Stomach (tissue), 9 donors: Measurements from ENCODE around the gene GTF2A1L. TPM values are rescaled to one million over a fixed set of nuclear protein-coding genes. Genes with fewer than 3 reads are reported as not detected.
"Not testable (repeated sequence)": the region's sequence is repeated elsewhere in the genome, so short reads cannot be mapped to it uniquely, and the experiment has no call there.

ENCODE experiments used
- DNase-seq, 2 donors: peaks; one replicate each; pipeline versions ENCODE4 v3.0.0 to v3.0.0-alpha.2; 2013 to 2019
- H3K27ac ChIP-seq, 5 donors: fragments of 200-600 bp in 4 of 5; sonication (generic) in 4 of 5; one replicate each; pipeline ENCODE4 v1.5.1; 2013 to 2019; ENCODE audit warnings: mild to moderate bottlenecking in 1 of 5, moderate library complexity in 1 of 5
- H3K27me3 ChIP-seq, 3 donors: fragments of 200-600 bp; sonication (generic); one replicate each; pipeline ENCODE4 v1.5.1; 2017 to 2019; ENCODE audit warnings: mixed run types in 1 of 3
- H3K36me3 ChIP-seq, 4 donors: fragments of 200-600 bp; sonication (generic); 1 replicate in 3 of 4; 2 replicates in 1 of 4; pipeline ENCODE4 v1.5.1; 2016 to 2019
- H3K4me1 ChIP-seq, 4 donors: fragments of 200-600 bp; sonication (generic); one replicate each; pipeline ENCODE4 v1.5.1; 2016 to 2019
- H3K4me3 ChIP-seq, 4 donors: fragments of 200-600 bp; sonication (generic) in 3 of 4; one replicate each; pipeline ENCODE4 v1.5.1; 2016 to 2019; ENCODE audit warnings: mild to moderate bottlenecking in 1 of 4
- H3K9me3 ChIP-seq, 4 donors: fragments of 200-600 bp; sonication (generic); one replicate each; pipeline ENCODE4 v1.5.1; 2016 to 2019
- CTCF ChIP-seq, 7 experiments: fragments of 450-650 bp in 4 of 7; fragments of 200-600 bp in 3 of 7; sonication (generic) in 3 of 7; IDR thresholded peaks; one replicate each; pipeline ENCODE4 v1.5.1; 2016 to 2019; ENCODE audit warnings: antibody characterized with exemption in 7 of 7, control low read depth in 2 of 7, mild to moderate bottlenecking in 1 of 7
- EP300 ChIP-seq: sonication (generic); formaldehyde crosslinking; IDR thresholded peaks from one replicate; pipeline ENCODE4 v1.6.1; 2017; ENCODE audit warnings: antibody characterized with exemption
- POLR2A ChIP-seq, 4 donors: fragments of 450-650 bp; IDR thresholded peaks; one replicate each; pipeline ENCODE4 v1.6.1; 2016; ENCODE audit warnings: antibody characterized with exemption in 4 of 4, control low read depth in 2 of 4, mild to moderate bottlenecking in 1 of 4, moderate library complexity in 1 of 4
- POLR2AphosphoS5 ChIP-seq, 3 donors: sonication (generic); formaldehyde crosslinking; IDR thresholded peaks; one replicate each; pipeline ENCODE4 v1.6.1; 2016; ENCODE audit warnings: antibody characterized with exemption in 3 of 3
- WGBS, 5 donors: extraction: QIAGEN DNeasy Blood & Tissue Kit in 3 of 5; methylation state at CpG; one replicate each; pipeline versions ENCODE4 v1.1.5 to v1.1.7; 2013 to 2018; 5-methylcytosine and 5-hydroxymethylcytosine counted together
- intact Hi-C: fragments of 100-400 bp; cut with DNase I; formaldehyde crosslinking; loops from one replicate; pipeline ENCODE4 v1.15.1; 2023; ENCODE audit warnings: low total_unique reads
- polyA plus RNA-seq, 3 donors: library from polyadenylated mRNA; stranded (reverse); fragments of 200-250 nt; gene quantifications; one replicate each; pipeline ENCODE4 v1.2.3, GENCODE V29; 2013
- total RNA-seq, 5 donors: library from RNA; depleted of rRNA; stranded (reverse); fragments of >200 nt; gene quantifications; one replicate each; pipeline versions ENCODE4 v1.1.0 to v1.2.3, GENCODE V29; 2014 to 2016
- donor health status: healthy with polysubstance abuse.
- donor health status: Bipolar disorder and iron deficiency.
- donor health status: healthy.

Gene GTF2A1L
- total and polyA plus RNA-seq, 8 donors, result 1.8 to 306 (median 5.7) TPM; not detected in 2

- Histone ChIP-seq H3K36me3 (no peaks in the 10 kb centered on the region), H3K27me3 (no peaks in the 10 kb centered on the region), H3K4me1 (no peaks in the 10 kb centered on the region), H3K9me3 (no peaks in the 10 kb centered on the region), H3K27ac (no peak overlapping the region), H3K4me3 (no peak overlapping the region)
- TF ChIP-seq EP300 (no peak), CTCF (IDR thresholded peaks at IDR 0.05) (no peak), POLR2A (IDR thresholded peaks at IDR 0.05) (no peak), POLR2AphosphoS5 (IDR thresholded peaks at IDR 0.05) (no peak)
- peak in 1 of 2 donors; percentile 37 for DNase-seq
- intact Hi-C loops, result no loop called here
- 33 to 54% (median 44%) methylated on average over 2 of the region's 2 CpGs for WGBS, 5 donors
Observed at GRCh38 chr2:48699348-48699930, 81.8 kb downstream of the GTF2A1L start.

- H3K27ac ChIP-seq, H3K27me3 ChIP-seq, H3K9me3 ChIP-seq, H3K4me3 ChIP-seq, DNase-seq, H3K4me1 ChIP-seq, H3K36me3 ChIP-seq, intact Hi-C loops: not testable (repeated sequence)
- 82 to 91% (median 88%) methylated on average over 6 of the region's 6 CpGs for WGBS, 5 donors
Observed at GRCh38 chr2:48703621-48704020, 86.0 kb downstream of the GTF2A1L start.

- H3K9me3 ChIP-seq, result peaks cover 0 to 6% (median 0%) of the 10 kb centered on the region in 4 donors
- no peak overlapping the region for H3K27ac ChIP-seq
- H3K27me3 ChIP-seq, result no peaks in the 10 kb centered on the region
- H3K4me1 ChIP-seq, result no peaks in the 10 kb centered on the region
- intact Hi-C loops, result no loop called here
- 60 to 85% (median 63%) methylated on average over 4 to 6 of the region's 6 CpGs for WGBS, 5 donors
- no peak for TF ChIP-seq POLR2A (IDR thresholded peaks at IDR 0.05)
- no peak for TF ChIP-seq CTCF (IDR thresholded peaks at IDR 0.05)
- TF ChIP-seq POLR2AphosphoS5 (IDR thresholded peaks at IDR 0.05), result no peak
- H3K36me3 ChIP-seq, result no peaks in the 10 kb centered on the region
- no peak overlapping the region for H3K4me3 ChIP-seq
- DNase-seq, result peak in 1 of 2 donors; percentile 30
Observed at GRCh38 chr2:48707466-48707865, 89.8 kb downstream of the GTF2A1L start.

- no peaks in the 10 kb centered on the region for H3K27me3 ChIP-seq
- WGBS, 5 donors, result 52 to 66% (median 61%) methylated on average over 7 of the region's 7 CpGs
- no peak for DNase-seq
- TF ChIP-seq POLR2AphosphoS5 (IDR thresholded peaks at IDR 0.05) (no peak), EP300 (no peak), POLR2A (IDR thresholded peaks at IDR 0.05) (no peak), CTCF (IDR thresholded peaks at IDR 0.05) (no peak)
- H3K4me3 ChIP-seq, result no peak overlapping the region
- intact Hi-C loops, result no loop called here
- H3K27ac ChIP-seq, result no peak overlapping the region
- peaks cover 0 to 11% (median 3%) of the 10 kb centered on the region in 4 donors for H3K4me1 ChIP-seq
- H3K9me3 ChIP-seq, result peaks cover 0 to 6% (median 0%) of the 10 kb centered on the region in 4 donors
- no peaks in the 10 kb centered on the region for H3K36me3 ChIP-seq
Observed at GRCh38 chr2:48709096-48710034, 91.7 kb downstream of the GTF2A1L start.
